ENCODE results near the gene SEC63. TPM values are rescaled to one million over a fixed set of nuclear protein-coding genes. Genes with fewer than 3 reads are reported as not detected.
"Not testable (repeated sequence)": the region's sequence is repeated elsewhere in the genome, so short reads cannot be mapped to it uniquely, and the experiment has no call there.

Gene SEC63
- total RNA-seq, 1 experiment from 2014 or later: 16.7 TPM

GRCh38 chr6:107932580-107932979 is 25.4 kb downstream of the SEC63 start:
- Histone ChIP-seq H3K4me1 (replicated peaks) (no peaks in the 10 kb centered on the region), H3K36me3 (peaks cover 20% of the 10 kb centered on the region), H3K4me3 (no peak overlapping the region), H3K27ac (no peak overlapping the region), H3K9me3 (replicated peaks) (no peaks in the 10 kb centered on the region), H3K27me3 (replicated peaks) (no peaks in the 10 kb centered on the region)
- no peak for DNase-seq (ENCODE audit: low read depth in 1 of 2, low spot score in 2 of 2)

DNA sequence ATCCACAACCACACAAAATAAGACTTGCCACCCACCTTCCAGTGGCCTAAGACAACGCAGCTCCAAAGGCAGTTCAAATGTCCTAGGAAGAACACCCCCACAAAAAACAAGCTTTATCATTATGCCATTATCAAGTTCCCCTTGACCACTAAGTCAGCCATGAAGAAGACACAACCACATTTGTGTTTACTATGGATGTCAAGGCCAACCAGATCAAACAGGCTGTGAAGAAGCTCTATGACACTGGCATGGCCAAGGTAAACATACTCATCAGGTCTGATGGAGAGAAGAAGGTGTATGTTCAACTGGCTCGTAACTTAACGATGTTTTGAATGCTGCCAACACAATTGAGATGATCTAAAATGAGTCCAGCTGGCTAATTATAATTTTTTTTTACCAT is 26.1 kb downstream of the SEC63 start:
- H3K36me3 ChIP-seq: peaks cover 17% of the 10 kb centered on the region
- H3K9me3 ChIP-seq (replicated peaks): no peaks in the 10 kb centered on the region
- no peaks in the 10 kb centered on the region for H3K27me3 ChIP-seq (replicated peaks)
- H3K4me3 ChIP-seq: no peak overlapping the region
- no peak overlapping the region for H3K27ac ChIP-seq
- DNase-seq (ENCODE audit: low read depth in 1 of 2, low spot score in 2 of 2): no peak
- H3K4me1 ChIP-seq (replicated peaks): no peaks in the 10 kb centered on the region

DNA sequence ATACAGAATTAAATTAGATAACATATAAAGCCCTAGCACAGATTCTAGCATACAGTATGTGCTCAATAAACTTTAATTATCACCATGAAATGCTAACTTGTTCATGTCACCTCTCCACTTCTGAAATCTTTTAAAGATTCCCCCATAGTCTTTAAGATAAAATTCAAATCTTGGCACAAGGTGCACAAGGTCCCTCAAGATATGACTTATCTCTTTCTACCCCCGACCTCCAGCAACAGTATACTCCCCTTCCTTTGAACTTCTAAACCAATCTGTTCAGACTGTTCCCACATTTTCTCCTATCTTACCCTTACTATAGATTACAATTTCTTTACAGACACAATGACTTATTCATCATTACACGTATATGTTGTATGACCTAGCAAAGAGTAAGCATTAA is 29.0 kb downstream of the SEC63 start:
- Histone ChIP-seq H3K4me1 (replicated peaks) (no peaks in the 10 kb centered on the region), H3K4me3 (no peak overlapping the region), H3K36me3 (peaks cover 13% of the 10 kb centered on the region; the same call in 1 of the 2 replicates), H3K27ac (no peak overlapping the region), H3K9me3 (replicated peaks) (no peaks in the 10 kb centered on the region), H3K27me3 (replicated peaks) (no peaks in the 10 kb centered on the region)
- no peak for DNase-seq (ENCODE audit: low read depth in 1 of 2, low spot score in 2 of 2)

DNA sequence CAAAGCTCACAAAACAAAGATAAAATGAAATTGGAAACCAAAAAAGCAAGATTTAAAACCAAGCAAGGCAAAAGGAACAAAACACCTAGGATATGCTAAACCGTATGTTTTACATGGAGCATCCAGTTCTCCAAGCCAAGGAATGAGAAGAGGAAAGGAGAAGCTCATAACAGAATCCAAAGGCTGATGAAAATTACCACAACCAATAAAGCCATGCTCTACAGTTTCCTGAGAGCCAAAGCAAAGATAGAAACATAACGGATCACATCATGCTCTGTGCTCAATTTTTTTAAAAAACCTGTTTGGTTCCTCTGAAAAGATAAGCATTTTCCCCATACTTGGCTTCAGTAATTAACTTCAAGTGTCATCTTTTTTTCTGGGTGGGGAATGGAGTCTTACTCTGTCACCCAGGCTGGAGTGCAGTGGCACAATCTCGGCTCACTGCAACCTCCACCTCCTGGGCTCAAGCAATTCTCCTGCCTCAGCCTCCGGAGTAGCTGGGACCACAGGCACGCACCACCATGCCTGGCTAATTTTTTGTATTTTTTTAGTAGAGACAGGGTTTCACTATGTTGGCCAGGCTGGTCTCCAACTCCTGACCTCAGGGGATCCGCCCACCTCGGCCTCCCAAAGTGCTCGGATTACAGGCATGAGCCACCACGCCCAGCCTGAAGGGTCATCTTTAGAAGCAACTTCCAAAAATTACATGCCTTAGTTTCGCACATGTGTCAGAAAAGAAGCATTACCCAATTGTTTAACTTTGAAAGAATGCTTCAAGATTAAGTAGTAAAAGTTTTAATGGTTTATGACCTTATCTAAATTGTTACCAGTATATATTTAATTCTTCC is 31.1 kb downstream of the SEC63 start:
- peaks cover 20% of the 10 kb centered on the region for H3K36me3 ChIP-seq
- not testable (repeated sequence) for H3K27ac ChIP-seq; H3K9me3 ChIP-seq (replicated peaks); H3K27me3 ChIP-seq (replicated peaks); H3K4me1 ChIP-seq (replicated peaks); DNase-seq (ENCODE audit: low read depth in 1 of 2, low spot score in 2 of 2); H3K4me3 ChIP-seq

GRCh38 chr6:107917451-107918375 is 40.3 kb downstream of the SEC63 start:
- H3K36me3 ChIP-seq: peaks cover 61% of the 10 kb centered on the region
- H3K9me3 ChIP-seq (replicated peaks): peaks cover 6% of the 10 kb centered on the region
- no peak overlapping the region for H3K4me3 ChIP-seq
- no peaks in the 10 kb centered on the region for H3K27me3 ChIP-seq (replicated peaks)
- no peaks in the 10 kb centered on the region for H3K4me1 ChIP-seq (replicated peaks)
- no peak for DNase-seq (ENCODE audit: low read depth in 1 of 2, low spot score in 2 of 2)
- H3K27ac ChIP-seq: no peak overlapping the region

DNA sequence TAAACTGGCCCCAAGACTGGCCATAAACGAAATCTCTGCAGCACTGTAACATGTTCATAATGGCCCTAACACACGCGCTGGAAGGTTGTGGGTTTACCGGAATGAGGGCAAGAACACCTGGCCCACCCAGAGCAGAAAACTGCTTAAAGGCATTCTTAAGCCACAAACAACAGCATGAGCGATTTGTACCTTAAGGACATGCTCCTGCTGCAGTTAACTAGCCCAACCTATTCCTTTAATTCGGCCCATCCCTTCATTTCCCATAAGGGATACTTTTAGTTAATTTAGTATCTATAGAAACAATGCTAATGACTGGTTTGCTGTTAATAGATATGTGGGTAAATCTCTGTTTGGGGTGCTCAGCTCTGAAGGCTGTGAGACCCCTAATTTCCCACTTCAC is 41.0 kb downstream of the SEC63 start:
- H3K27ac ChIP-seq; H3K4me1 ChIP-seq (replicated peaks); H3K9me3 ChIP-seq (replicated peaks); H3K27me3 ChIP-seq (replicated peaks); DNase-seq (ENCODE audit: low read depth in 1 of 2, low spot score in 2 of 2); H3K4me3 ChIP-seq: not testable (repeated sequence)
- peaks cover 65% of the 10 kb centered on the region for H3K36me3 ChIP-seq

GRCh38 chr6:107911692-107912091 is 46.3 kb downstream of the SEC63 start:
- Histone ChIP-seq H3K27me3 (replicated peaks) (no peaks in the 10 kb centered on the region), H3K27ac (no peak overlapping the region), H3K4me1 (replicated peaks) (no peaks in the 10 kb centered on the region), H3K9me3 (replicated peaks) (no peaks in the 10 kb centered on the region), H3K4me3 (no peak overlapping the region), H3K36me3 (peaks cover 69% of the 10 kb centered on the region)
- no peak for DNase-seq (ENCODE audit: low read depth in 1 of 2, low spot score in 2 of 2)

DNA sequence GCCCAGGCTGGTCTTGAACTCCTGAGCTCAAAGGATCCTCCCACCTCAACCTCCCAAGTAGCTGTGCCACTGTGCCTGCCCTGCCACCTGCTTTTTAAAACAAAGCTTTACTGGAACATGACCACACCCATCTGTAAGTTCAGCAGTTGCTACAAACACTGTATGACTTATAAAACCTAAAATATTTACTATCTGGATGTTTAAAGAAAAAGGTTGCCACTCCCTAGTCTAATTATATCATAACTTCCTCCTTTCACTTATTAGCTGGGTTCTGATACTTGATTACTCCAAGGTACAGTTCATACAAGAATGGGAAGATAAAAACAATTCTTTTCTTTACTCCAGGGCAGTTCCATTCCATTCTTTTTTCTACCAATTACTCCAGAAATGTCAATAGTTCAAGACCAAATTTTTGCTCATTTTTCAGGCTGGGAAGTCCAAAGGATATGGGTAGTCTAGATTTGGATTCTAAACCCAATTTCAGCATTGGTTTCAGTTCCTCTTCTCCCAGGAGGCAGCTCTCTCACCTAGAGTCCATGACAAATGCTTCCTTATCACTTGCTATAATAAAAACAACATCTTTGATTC is 63.1 kb downstream of the SEC63 start:
- no peaks in the 10 kb centered on the region for H3K9me3 ChIP-seq (replicated peaks)
- DNase-seq (ENCODE audit: low read depth in 1 of 2, low spot score in 2 of 2): no peak
- H3K36me3 ChIP-seq: peaks cover 83% of the 10 kb centered on the region
- H3K27ac ChIP-seq: no peak overlapping the region
- H3K27me3 ChIP-seq (replicated peaks): no peaks in the 10 kb centered on the region
- H3K4me1 ChIP-seq (replicated peaks): no peaks in the 10 kb centered on the region
- H3K4me3 ChIP-seq: no peak overlapping the region

DNA sequence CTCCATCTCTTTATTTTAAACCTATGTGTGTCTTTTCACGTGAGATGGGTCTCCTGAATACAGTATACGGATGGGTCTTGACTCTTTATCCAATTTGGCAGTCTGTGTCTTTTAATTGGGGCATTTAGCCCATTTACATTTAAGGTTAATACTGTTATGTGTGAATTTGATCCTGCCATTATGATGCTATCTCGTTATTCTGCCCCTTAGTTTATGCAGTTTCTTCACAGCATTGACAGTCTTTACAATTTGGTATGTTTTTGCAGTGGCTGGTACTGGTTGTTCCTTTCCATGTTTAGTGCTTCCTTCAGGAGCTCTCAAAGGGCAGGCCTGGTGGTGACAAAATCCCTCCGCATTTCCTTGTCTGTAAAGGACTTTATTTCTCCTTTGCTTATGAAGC is 67.6 kb downstream of the SEC63 start:
- not testable (repeated sequence) for H3K4me3 ChIP-seq; H3K27me3 ChIP-seq (replicated peaks); H3K4me1 ChIP-seq (replicated peaks); DNase-seq (ENCODE audit: low read depth in 1 of 2, low spot score in 2 of 2); H3K9me3 ChIP-seq (replicated peaks); H3K27ac ChIP-seq
- peaks cover 75% of the 10 kb centered on the region for H3K36me3 ChIP-seq

GRCh38 chr6:107885950-107886349 is 72.1 kb downstream of the SEC63 start:
- peaks cover 60% of the 10 kb centered on the region for H3K36me3 ChIP-seq
- not testable (repeated sequence) for H3K4me1 ChIP-seq (replicated peaks); DNase-seq (ENCODE audit: low read depth in 1 of 2, low spot score in 2 of 2); H3K4me3 ChIP-seq; H3K27ac ChIP-seq; H3K9me3 ChIP-seq (replicated peaks); H3K27me3 ChIP-seq (replicated peaks)

DNA sequence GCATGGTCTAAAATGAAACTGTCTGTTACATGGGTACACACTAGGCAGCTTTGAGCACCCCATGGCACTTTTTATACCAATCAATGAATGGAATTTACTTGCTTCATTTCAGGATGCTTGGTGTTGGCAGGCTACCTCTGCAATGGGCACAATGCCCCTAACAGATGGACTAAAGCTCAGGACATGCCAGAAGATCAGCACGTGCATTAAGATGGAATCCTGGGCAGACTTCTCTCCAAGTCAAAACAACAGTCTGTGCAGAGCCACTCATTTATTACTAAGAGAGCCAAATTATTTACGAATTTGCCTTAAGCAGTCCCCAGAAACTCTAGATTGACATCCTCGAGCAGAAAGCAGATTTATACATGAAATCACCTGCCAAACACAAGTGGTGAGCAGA is 78.1 kb downstream of the SEC63 start:
- no peaks in the 10 kb centered on the region for H3K4me1 ChIP-seq (replicated peaks)
- peaks cover 74% of the 10 kb centered on the region for H3K36me3 ChIP-seq
- H3K27ac ChIP-seq: no peak overlapping the region
- H3K27me3 ChIP-seq (replicated peaks): no peaks in the 10 kb centered on the region
- H3K9me3 ChIP-seq (replicated peaks): no peaks in the 10 kb centered on the region
- H3K4me3 ChIP-seq: no peak overlapping the region
- no peak for DNase-seq (ENCODE audit: low read depth in 1 of 2, low spot score in 2 of 2)

GRCh38 chr6:107877968-107878367 is 80.0 kb downstream of the SEC63 start:
- Histone ChIP-seq H3K27ac (no peak overlapping the region), H3K4me1 (replicated peaks) (no peaks in the 10 kb centered on the region), H3K27me3 (replicated peaks) (no peaks in the 10 kb centered on the region), H3K4me3 (no peak overlapping the region), H3K9me3 (replicated peaks) (no peaks in the 10 kb centered on the region), H3K36me3 (peaks cover 75% of the 10 kb centered on the region)
- no peak for DNase-seq (ENCODE audit: low read depth in 1 of 2, low spot score in 2 of 2)

- Histone ChIP-seq H3K27me3 (replicated peaks) (no peaks in the 10 kb centered on the region), H3K9me3 (replicated peaks) (no peaks in the 10 kb centered on the region), H3K27ac (no peak overlapping the region), H3K4me3 (no peak overlapping the region), H3K36me3 (peaks cover 45% of the 10 kb centered on the region), H3K4me1 (replicated peaks) (peaks cover 11% of the 10 kb centered on the region)
- no peak for DNase-seq (ENCODE audit: low read depth in 1 of 2, low spot score in 2 of 2)
Measured at GRCh38 chr6:107871976-107872375, 86.0 kb downstream of the SEC63 start.

GRCh38 chr6:107871512-107871911 is 86.5 kb downstream of the SEC63 start:
- H3K4me3 ChIP-seq; H3K27me3 ChIP-seq (replicated peaks); H3K9me3 ChIP-seq (replicated peaks); DNase-seq (ENCODE audit: low read depth in 1 of 2, low spot score in 2 of 2); H3K27ac ChIP-seq: not testable (repeated sequence)
- H3K4me1 ChIP-seq (replicated peaks): peaks cover 11% of the 10 kb centered on the region
- peaks cover 41% of the 10 kb centered on the region for H3K36me3 ChIP-seq
